Activated naive CD8-positive, alpha-beta T cell (primary cell): ENCODE results near the gene FOXC2.
"Not testable (repeated sequence)": the region's sequence is repeated elsewhere in the genome, so short reads cannot be mapped to it uniquely, and the experiment has no call there.

ENCODE experiments used
- H3K27ac Mint-ChIP-seq: one replicate; pipeline ENCODE4 v1.8.0; 2021; ENCODE audit warnings: mixed read lengths
- H3K27me3 Mint-ChIP-seq: one replicate; pipeline ENCODE4 v1.8.0; 2021; ENCODE audit warnings: mixed read lengths
- H3K36me3 Mint-ChIP-seq: one replicate; pipeline ENCODE4 v1.8.0; 2021; ENCODE audit warnings: mixed read lengths
- H3K4me1 Mint-ChIP-seq: one replicate; pipeline ENCODE4 v1.8.0; 2021; ENCODE audit warnings: low read depth, mixed read lengths
- H3K4me3 Mint-ChIP-seq: one replicate; pipeline ENCODE4 v1.8.0; 2021; ENCODE audit warnings: mild to moderate bottlenecking, mixed read lengths
- H3K9me3 Mint-ChIP-seq: one replicate; pipeline ENCODE4 v1.8.0; 2021; ENCODE audit warnings: low read depth, mixed read lengths

Gene FOXC2

DNA sequence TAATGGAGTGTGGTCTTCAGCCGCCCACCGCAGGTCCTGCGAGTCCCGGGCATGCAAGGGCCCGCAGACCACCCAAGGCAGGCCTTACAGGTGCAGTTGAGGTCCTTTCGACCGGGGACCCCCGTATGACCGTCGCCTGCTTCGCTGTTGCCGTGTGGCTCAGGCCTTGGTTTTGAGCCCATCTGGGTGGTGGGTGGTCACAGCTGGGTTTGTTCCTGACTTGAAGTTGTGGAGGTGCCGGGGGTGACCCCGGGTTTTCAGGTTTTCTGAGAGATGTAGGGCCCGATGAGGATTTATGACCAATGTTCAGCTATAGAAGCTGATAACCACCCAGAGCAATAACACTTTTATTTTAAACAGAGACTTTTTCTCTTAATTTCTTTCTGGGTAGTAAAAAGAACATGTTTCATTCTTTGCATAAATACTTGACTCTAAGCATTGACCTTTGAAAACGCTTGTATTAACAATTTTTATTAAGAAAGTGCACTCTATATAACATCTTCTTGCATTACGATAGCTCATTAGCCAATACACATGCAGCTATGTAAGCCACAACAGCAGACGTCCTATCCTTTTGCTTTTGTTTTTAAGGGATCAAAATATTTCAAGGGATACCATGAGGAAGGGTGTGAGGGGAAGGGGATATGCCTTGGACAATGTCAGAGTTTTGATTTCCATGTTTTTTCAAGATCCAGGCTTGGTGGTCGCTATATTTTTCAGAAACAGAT is 13.6 kb downstream of the FOXC2 start:
- no peaks in the 10 kb centered on the region for H3K36me3 Mint-ChIP-seq
- no peak overlapping the region for H3K4me3 Mint-ChIP-seq
- no peak overlapping the region for H3K27ac Mint-ChIP-seq
- peaks cover 30% of the 10 kb centered on the region for H3K27me3 Mint-ChIP-seq
- peaks cover 10% of the 10 kb centered on the region for H3K4me1 Mint-ChIP-seq
- H3K9me3 Mint-ChIP-seq = no peaks in the 10 kb centered on the region

DNA sequence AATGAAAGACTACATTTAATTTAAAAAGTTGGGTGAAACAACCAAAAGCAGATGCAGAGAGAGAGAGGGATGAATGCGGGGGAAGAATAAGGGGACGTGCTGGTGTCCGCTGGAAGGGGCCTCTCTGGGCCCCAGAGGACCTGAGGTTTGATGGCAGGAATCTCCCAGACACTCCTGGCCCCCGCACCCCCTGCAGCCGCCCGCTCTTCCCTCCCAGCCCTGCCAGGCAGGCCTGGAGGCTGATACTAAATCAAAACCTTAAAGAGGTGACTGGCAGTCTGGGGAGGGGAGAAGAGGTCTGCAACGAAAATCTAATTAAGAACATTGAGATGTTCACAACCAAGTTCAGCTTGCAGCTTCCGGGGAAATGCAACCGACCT is 14.2 kb downstream of the FOXC2 start:
- H3K9me3 Mint-ChIP-seq = no peaks in the 10 kb centered on the region
- no peak overlapping the region for H3K27ac Mint-ChIP-seq
- peaks cover 31% of the 10 kb centered on the region for H3K27me3 Mint-ChIP-seq
- H3K36me3 Mint-ChIP-seq = no peaks in the 10 kb centered on the region
- H3K4me3 Mint-ChIP-seq = no peak overlapping the region
- peaks cover 10% of the 10 kb centered on the region for H3K4me1 Mint-ChIP-seq

DNA sequence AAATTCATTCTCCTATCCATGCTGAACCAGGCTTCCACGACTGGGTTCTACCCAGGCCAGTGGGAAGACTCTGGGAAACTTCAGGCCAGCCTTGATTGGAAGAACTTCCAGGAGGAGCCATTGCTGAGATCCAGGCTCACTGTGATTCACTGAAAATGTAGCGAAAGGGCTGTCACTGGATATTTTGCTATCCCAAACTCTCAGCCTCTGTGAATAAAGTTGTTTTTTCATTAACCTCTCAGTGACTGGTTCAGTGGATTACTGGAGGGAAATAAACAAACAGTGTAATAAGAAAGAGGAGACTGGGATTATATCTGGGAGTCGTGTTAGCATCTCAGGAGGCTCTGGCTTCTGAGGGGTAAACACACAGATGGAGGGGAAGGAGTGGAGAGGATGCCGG is 14.8 kb downstream of the FOXC2 start:
- no peaks in the 10 kb centered on the region for H3K9me3 Mint-ChIP-seq
- H3K4me1 Mint-ChIP-seq = peaks cover 5% of the 10 kb centered on the region
- peaks cover 27% of the 10 kb centered on the region for H3K27me3 Mint-ChIP-seq
- H3K36me3 Mint-ChIP-seq = no peaks in the 10 kb centered on the region
- H3K27ac Mint-ChIP-seq = no peak overlapping the region
- no peak overlapping the region for H3K4me3 Mint-ChIP-seq

DNA sequence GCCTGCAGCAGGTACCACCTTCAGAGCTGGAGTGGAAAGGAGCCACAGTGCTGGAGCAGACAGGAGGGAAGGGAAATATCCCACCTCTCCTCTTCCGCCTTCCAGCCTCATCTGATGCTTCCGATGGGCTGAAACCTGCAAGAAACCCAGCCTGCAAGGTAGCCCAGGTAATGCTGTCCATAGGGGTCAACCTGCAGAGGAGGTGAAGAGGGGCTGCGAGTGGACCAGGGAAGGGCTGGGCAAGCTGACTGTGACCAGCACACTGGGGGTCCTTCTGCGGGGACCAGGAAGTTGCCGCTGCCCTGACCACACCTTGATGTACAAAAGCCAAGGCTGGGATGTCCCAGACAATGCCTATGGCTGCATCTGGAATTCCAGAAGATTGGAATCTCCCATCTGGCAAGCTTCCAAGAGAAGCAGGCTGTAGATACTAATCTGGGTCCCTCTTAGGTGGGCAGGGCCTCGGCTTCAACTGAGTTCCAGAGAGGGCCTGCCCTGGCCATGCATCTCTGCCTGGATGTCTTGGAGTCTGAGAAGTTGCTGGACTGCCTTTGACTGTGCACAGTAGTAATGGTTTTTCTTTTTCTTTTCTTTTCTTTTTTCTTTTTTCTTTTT is 17.5 kb downstream of the FOXC2 start:
- Mint-ChIP-seq H3K9me3 (no peaks in the 10 kb centered on the region), H3K4me3 (no peak overlapping the region), H3K27me3 (peaks cover 13% of the 10 kb centered on the region), H3K27ac (no peak overlapping the region), H3K4me1 (no peaks in the 10 kb centered on the region), H3K36me3 (no peaks in the 10 kb centered on the region)

DNA sequence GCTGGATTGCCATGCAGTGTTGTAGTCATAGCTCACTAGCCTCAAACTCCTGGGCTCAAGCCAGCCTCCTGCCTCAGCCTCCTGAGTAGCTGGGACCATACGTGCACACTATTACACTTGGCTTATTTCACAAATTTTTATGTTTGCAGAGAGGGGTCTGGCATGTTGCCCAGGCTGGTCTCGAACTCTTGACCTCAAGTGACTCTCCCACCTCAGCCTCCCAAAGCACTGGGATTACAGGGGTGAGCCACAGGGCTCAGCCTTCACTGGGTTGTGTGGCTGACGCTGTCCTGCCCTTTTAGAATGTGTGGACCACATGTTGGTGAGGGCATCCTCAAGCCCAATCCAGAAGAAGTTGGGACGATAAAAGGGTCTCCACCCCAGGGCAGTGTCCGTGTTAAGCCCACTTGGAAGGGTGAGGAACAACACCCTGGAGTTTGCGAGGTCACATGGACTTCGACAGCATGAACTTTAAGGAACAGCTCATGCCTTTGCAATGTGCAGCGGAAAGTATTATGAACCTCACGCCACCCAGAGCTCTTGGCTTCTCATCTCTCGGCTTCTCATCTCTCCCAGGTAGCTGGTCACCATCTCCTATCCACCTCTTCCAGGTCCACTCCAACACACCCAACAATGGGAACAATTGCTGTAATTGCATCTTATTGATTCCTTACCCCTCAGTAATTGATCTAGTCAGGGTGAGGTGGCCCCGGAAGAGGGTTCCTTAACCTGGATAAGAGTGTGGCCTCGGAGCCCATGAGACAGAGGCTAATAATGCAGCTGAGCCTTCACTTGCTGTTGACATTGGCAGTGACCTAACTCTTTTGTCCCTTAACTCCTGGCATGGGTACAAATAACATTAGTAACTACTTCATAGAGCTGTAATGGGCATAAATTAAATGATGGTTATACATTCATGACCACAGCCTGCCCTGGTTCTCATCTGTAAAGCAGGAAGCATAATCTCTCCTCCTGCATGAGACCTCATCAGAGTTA is 18.4 kb downstream of the FOXC2 start:
- Mint-ChIP-seq H3K27ac (no peak overlapping the region), H3K36me3 (no peaks in the 10 kb centered on the region), H3K4me1 (no peaks in the 10 kb centered on the region), H3K4me3 (no peak overlapping the region), H3K9me3 (no peaks in the 10 kb centered on the region), H3K27me3 (peaks cover 9% of the 10 kb centered on the region)

DNA sequence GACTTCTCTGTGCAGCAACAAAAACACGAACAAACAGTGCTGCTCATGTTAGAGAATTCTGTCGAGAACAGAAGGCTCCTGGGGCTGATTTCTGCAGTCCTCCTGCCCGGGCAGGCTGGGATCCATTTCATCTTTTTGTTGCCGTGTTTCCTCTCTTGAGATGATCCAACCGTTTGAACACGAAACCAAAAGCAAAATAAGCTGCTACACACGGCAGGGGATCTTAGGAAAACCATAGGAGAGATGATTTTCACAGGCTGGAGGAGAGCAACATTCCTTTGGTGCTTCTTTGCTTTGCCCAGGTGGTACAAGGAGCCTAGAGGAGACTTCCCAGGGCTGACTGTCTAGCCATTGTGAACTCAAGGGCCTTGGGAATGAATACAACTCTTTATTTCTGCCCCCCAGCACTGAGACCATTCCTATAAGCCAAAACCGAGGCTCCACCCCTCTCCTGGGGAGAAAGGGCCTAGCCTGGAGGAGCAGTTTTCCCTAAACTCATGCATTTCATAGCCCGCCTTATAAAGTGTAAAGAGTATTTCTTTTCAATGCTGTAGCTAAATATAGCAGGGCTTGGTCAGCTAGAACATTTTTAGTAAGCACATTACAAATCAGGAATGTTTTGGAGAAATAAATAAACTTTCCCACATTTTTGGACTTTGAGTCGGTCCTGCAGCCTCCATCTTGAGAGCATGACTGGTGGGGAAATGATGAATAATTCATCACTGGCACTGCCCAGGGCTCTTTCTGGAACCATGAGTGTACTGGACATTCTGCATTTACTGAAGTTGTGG is 19.4 kb downstream of the FOXC2 start:
- no peaks in the 10 kb centered on the region for H3K36me3 Mint-ChIP-seq
- no peak overlapping the region for H3K4me3 Mint-ChIP-seq
- no peaks in the 10 kb centered on the region for H3K4me1 Mint-ChIP-seq
- H3K27me3 Mint-ChIP-seq = peaks cover 5% of the 10 kb centered on the region
- no peaks in the 10 kb centered on the region for H3K9me3 Mint-ChIP-seq
- H3K27ac Mint-ChIP-seq = no peak overlapping the region

DNA sequence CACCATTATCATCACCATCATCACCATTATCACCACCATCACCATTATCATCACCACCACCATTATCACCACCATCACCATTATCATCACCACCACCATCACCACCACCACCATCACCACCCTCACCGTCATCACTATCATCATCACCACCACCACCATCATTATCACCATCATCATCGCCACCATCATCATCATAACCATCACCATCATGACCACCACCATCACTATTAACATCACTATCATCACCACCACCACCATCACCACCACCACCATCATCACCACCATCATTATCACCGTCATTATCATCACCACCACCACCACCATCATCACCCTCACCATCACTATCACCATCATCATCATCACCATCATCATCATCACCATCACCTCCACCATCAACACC is 20.9 kb downstream of the FOXC2 start:
- Mint-ChIP-seq H3K9me3 (no peaks in the 10 kb centered on the region), H3K36me3 (no peaks in the 10 kb centered on the region), H3K27me3 (peaks cover 13% of the 10 kb centered on the region), H3K27ac (no peak overlapping the region), H3K4me1 (no peaks in the 10 kb centered on the region), H3K4me3 (no peak overlapping the region)

DNA sequence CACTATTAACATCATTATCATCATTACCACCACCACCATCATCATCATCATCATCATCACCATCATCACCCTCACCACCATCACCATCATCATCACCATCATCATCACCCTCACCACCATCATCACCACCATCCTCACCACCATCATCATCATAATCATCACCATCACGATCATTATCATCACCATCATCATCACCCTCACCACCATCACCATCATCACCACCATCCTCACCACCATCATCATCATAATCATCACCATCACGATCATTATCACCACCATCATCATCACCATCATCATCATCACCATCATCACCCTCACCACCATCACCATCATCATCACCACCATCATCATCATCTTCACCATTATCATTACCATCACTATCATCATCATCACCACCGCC is 21.3 kb downstream of the FOXC2 start:
- H3K36me3 Mint-ChIP-seq, H3K27ac Mint-ChIP-seq, H3K4me3 Mint-ChIP-seq, H3K9me3 Mint-ChIP-seq, H3K4me1 Mint-ChIP-seq: not testable (repeated sequence)
- peaks cover 14% of the 10 kb centered on the region for H3K27me3 Mint-ChIP-seq

DNA sequence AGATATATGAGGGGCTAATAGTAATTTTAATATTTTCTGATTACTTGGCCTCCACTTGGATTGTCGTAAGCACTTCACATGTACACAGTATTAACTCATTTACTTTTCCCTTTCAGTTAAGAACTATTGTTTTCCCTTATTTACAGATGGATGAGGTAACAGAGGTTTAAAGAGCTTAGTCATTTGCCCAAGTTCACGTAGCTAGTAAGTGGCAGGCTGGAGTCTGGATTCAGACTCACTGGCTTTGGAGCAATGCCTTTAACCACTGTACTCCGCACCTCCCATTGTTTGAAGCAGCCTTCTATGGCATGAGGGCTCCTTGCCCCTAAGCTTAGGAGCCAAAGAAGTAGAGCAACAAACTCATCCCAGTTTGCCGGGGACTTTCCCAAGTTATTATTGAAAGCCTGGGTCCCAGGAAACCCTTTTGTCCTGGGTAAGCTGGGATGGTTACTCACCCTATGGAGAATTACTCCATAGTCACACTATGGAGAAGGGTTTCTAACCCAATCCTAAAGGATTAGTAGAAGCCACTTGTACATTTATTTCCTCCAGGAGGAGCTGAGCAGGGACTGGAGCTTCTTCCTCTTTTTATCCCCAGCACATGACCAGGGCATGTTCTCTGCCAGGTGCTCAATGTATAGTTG is 24.0 kb downstream of the FOXC2 start:
- H3K4me3 Mint-ChIP-seq = no peak overlapping the region

DNA sequence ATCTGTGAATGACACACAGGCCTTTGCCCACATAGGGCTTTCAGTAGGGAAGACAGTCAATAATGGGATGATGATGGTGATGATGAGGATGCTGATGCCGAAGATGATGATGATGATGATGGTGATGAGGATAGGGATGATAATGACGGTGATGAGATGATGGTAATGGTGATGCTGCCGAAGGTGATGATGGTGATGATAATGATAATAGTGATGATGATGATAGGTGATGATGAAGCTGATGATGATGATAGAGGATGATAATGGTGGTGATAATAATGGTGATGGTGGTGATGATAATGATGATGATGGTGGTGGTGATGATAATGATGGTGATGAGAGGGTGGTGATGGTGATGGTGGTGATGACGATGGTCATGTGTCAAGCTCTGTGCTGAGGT is 24.6 kb downstream of the FOXC2 start:
- Mint-ChIP-seq H3K36me3 (no peaks in the 10 kb centered on the region), H3K9me3 (no peaks in the 10 kb centered on the region), H3K27me3 (peaks cover 17% of the 10 kb centered on the region), H3K4me1 (peaks cover 7% of the 10 kb centered on the region), H3K4me3 (no peak overlapping the region), H3K27ac (no peak overlapping the region)

More for the DNA sequence above, 24.0 kb downstream of the FOXC2 start:
- Mint-ChIP-seq H3K27me3 (peaks cover 17% of the 10 kb centered on the region), H3K27ac (no peak overlapping the region), H3K36me3 (no peaks in the 10 kb centered on the region), H3K4me1 (peaks cover 7% of the 10 kb centered on the region), H3K9me3 (no peaks in the 10 kb centered on the region)

DNA sequence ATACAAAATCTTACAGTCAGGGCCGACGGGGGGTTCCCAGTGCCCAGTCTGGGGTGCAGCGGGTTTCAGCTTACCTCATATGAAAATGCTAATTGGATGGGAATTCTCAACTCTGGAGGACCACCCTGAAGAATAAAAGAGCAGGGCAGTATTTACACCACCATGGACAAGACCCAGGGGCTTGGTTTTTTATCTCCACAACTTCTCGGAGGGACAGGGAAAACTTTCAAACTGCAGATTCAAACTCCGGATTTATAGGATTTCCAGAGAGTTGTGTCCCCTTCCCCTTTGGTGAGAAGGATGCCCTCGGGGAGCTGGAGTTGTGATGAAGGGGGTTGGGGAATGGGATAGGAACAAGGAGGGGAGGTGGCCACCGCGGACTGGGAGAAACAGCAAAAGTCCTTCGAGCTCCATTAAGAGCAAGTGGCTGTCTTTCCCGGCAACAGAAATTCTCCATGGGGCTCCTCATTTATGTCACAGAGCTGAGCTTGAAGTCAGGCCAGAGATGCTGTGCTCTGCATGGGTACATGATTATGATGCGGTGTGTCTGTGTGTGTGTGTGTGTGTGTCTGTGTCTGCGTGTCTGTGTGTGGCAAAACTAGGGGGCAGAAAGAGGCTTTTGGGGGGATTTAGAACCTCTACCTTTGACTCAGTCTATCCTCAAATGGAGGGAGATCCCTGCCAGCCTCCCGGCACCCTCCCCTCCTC is 27.4 kb downstream of the FOXC2 start:
- Mint-ChIP-seq H3K9me3 (no peaks in the 10 kb centered on the region), H3K27ac (no peak overlapping the region)

DNA sequence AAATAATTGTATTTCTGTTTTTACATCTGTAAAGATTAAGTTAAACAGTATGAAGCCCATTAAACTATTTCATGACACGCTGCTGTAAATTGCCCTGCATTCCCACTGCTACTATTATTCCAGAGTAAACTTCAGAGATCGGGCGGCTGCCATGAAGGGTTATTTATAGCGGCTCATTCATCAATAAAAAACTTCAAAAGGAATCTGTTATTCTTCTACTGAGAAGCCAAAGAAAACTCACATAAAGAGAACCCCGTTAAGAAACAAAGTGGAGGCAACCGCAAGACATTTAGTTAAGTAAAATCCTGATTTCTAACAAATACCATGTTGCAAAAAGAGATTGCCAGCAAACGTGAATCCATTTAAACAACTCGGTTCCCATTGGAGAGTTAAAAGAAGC is 28.1 kb downstream of the FOXC2 start:
- Mint-ChIP-seq H3K27me3 (peaks cover 23% of the 10 kb centered on the region), H3K4me1 (peaks cover 11% of the 10 kb centered on the region), H3K27ac (no peak overlapping the region), H3K36me3 (no peaks in the 10 kb centered on the region), H3K4me3 (no peak overlapping the region), H3K9me3 (no peaks in the 10 kb centered on the region)

More for the DNA sequence above, 27.4 kb downstream of the FOXC2 start:
- peaks cover 9% of the 10 kb centered on the region for H3K4me1 Mint-ChIP-seq
- no peaks in the 10 kb centered on the region for H3K36me3 Mint-ChIP-seq
- no peak overlapping the region for H3K4me3 Mint-ChIP-seq
- peaks cover 21% of the 10 kb centered on the region for H3K27me3 Mint-ChIP-seq

DNA sequence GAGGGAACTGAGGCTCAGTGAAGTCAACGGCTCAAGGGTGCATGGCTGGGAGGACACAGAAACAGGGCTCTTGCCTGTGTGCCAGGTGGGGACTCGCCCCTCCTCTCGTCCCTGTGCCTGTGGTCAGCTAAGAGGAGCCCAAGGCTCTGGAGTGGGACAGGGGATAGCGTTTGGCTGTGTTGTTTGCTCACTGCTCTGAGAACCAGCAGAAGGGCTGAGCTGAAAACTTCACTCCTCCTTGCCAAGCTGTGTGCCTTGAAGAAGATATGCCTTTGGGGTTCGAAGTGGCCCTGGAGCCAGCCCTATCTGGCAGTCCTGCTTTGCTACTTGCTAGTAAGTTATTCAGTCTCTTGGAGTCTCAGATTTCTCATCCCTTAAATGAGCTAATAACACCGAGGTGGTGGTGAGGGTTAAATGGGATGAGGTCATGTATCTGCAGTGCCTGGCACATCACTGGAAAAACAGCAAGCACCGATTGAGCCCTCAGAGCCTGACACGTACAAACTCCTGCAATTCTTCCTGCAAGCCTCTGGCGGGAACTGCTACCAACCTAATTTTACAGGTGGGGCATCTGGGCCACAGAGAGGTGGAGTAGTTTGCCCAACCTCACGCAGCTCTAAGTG is 29.5 kb downstream of the FOXC2 start:
- no peak overlapping the region for H3K27ac Mint-ChIP-seq
- H3K4me1 Mint-ChIP-seq = peaks cover 11% of the 10 kb centered on the region
- H3K9me3 Mint-ChIP-seq = no peaks in the 10 kb centered on the region
- no peaks in the 10 kb centered on the region for H3K36me3 Mint-ChIP-seq
- H3K4me3 Mint-ChIP-seq = no peak overlapping the region
- peaks cover 23% of the 10 kb centered on the region for H3K27me3 Mint-ChIP-seq
